ENCODE measurements around the gene PPP6R2. TPM values are rescaled to one million over a fixed set of nuclear protein-coding genes. Genes with fewer than 3 reads are reported as not detected.

The PPP6R2 gene
- total and polyA plus RNA-seq, 7 donors, result 15.0 to 64.5 (median 40.7) TPM

- no peaks in the 10 kb centered on the region for H3K9me3 ChIP-seq
- H3K36me3 ChIP-seq, result peaks cover 66 to 100% (median 94%) of the 10 kb centered on the region in 4 donors
- DNase-seq, result no peak
- WGBS, 2 donors, result 94 to 95% methylated on average over 41 of the region's 41 CpGs
- intact Hi-C loops (cut with DNase I), result no loop called here
- H3K4me3 ChIP-seq, result no peak overlapping the region
- TF ChIP-seq EP300 (IDR thresholded peaks at IDR 0.05) (no peak), POLR2AphosphoS5 (IDR thresholded peaks at IDR 0.05) (no peak), CTCF (IDR thresholded peaks at IDR 0.05) (no peak)
- H3K27ac ChIP-seq, result no peak overlapping the region
- H3K27me3 ChIP-seq, result no peaks in the 10 kb centered on the region
- H3K4me1 ChIP-seq, result no peaks in the 10 kb centered on the region
Measured at GRCh38 chr22:50459496-50460140, 116.5 kb downstream of the PPP6R2 start.

- TF ChIP-seq CTCF (IDR thresholded peaks at IDR 0.05) (no peak), POLR2AphosphoS5 (IDR thresholded peaks at IDR 0.05) (no peak), EP300 (IDR thresholded peaks at IDR 0.05) (no peak), POLR2A (IDR thresholded peaks at IDR 0.05) (no peak)
- no peak overlapping the region for H3K4me3 ChIP-seq
- intact Hi-C loops (cut with DNase I), result no loop called here
- no peaks in the 10 kb centered on the region for H3K9me3 ChIP-seq
- no peaks in the 10 kb centered on the region for H3K27me3 ChIP-seq
- DNase-seq, result no peak
- H3K27ac ChIP-seq, result no peak overlapping the region
- H3K36me3 ChIP-seq, result peaks cover 64 to 100% (median 94%) of the 10 kb centered on the region in 4 donors
- 46 to 81% methylated on average over 17 of the region's 17 CpGs for WGBS, 2 donors
- H3K4me1 ChIP-seq, result no peaks in the 10 kb centered on the region
Measured at GRCh38 chr22:50460938-50461337, 117.8 kb downstream of the PPP6R2 start.

GRCh38 chr22:50461536-50461935 lies 118.4 kb downstream of the PPP6R2 start:
- TF ChIP-seq POLR2A (IDR thresholded peaks at IDR 0.05) (no peak), EP300 (IDR thresholded peaks at IDR 0.05) (no peak), CTCF (IDR thresholded peaks at IDR 0.05) (no peak), POLR2AphosphoS5 (IDR thresholded peaks at IDR 0.05) (no peak)
- Histone ChIP-seq H3K27ac (no peak overlapping the region), H3K36me3 (peaks cover 67 to 100% (median 94%) of the 10 kb centered on the region in 4 donors), H3K27me3 (no peaks in the 10 kb centered on the region), H3K4me3 (no peak overlapping the region), H3K4me1 (no peaks in the 10 kb centered on the region), H3K9me3 (no peaks in the 10 kb centered on the region)
- no peak for DNase-seq
- WGBS, 2 donors, result 93 to 94% methylated on average over 26 of the region's 26 CpGs
- intact Hi-C loops (cut with DNase I), result no loop called here

GRCh38 chr22:50461979-50462540 lies 118.9 kb downstream of the PPP6R2 start:
- intact Hi-C loops (cut with DNase I), result no loop called here
- WGBS, 2 donors, result 94 to 96% methylated on average over 30 of the region's 30 CpGs
- Histone ChIP-seq H3K4me3 (no peak overlapping the region), H3K27ac (no peak overlapping the region), H3K4me1 (no peaks in the 10 kb centered on the region), H3K9me3 (no peaks in the 10 kb centered on the region), H3K36me3 (peaks cover 72 to 100% (median 95%) of the 10 kb centered on the region in 4 donors), H3K27me3 (no peaks in the 10 kb centered on the region)
- no peak for DNase-seq
- TF ChIP-seq POLR2AphosphoS5 (IDR thresholded peaks at IDR 0.05) (no peak), EP300 (IDR thresholded peaks at IDR 0.05) (no peak), POLR2A (IDR thresholded peaks at IDR 0.05) (no peak), CTCF (IDR thresholded peaks at IDR 0.05) (no peak)
